ENCODE data around the gene OR4N5.
"Not testable (repeated sequence)": the region's sequence is repeated elsewhere in the genome, so short reads cannot be mapped to it uniquely, and the experiment has no call there.

Gene OR4N5

GRCh38 chr14:20138520-20138919, at the start of gene OR4N5:
TSS of gene OR4N5 (plus strand) at chr14:20138820. CDS start at chr14:20143736, 4,916 bp downstream.
- DNase-seq: no peak

- no peak for DNase-seq
These were observed 46.6 kb upstream of the OR4N5 start for GRCh38 chr14:20092050-20092449.

GRCh38 chr14:20093442-20093841, 45.2 kb upstream of the OR4N5 start:
- DNase-seq: no peak

DNA sequence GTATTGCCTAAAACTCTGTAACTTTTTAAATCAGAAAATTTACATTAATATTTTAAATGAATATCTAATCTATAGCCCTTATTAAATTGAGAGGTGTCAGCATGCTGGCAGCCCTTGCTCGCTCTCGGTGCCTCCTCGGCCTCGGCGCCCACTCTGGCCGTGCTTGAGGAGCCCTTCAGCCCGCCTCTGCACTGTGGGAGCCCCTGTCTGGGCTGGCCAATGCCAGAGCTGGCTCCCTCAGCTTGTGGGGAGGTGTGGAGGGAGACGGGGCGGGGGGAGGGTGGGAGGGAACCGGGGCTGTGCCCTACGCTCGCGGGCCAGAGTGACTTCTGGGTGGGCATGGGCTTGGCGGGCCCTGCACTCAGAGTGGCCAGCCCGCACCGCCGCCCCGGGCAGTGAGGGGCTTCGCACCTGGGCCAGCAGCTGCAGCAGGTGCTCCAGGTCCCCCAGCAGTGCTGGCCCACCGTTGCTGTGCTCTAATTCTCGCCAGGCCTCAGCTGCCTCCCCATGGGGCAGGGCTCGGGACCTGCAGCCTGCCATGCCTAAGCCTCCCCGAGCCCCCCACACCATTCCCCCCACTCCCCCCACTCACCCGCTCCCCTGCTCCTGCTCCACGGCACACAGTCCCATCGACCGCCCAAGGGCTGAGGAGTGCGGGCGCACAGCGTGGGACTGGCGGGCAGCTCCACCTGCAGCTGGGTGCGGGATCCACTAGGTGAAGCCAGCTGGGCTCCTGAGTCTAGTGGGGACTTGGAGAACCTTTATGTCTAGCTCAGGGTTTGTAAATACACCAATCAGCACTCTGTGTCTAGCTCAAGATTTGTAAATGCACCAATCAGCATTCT, 39.5 kb upstream of the OR4N5 start:
- DNase-seq: not testable (repeated sequence)

- no peak for DNase-seq
These were observed 28.2 kb upstream of the OR4N5 start, which contains the start of gene OR4K17 for GRCh38 chr14:20110438-20110837. TSS of gene OR4K17 (plus strand) at chr14:20110739. CDS start at chr14:20117500, 6,761 bp downstream.

DNA sequence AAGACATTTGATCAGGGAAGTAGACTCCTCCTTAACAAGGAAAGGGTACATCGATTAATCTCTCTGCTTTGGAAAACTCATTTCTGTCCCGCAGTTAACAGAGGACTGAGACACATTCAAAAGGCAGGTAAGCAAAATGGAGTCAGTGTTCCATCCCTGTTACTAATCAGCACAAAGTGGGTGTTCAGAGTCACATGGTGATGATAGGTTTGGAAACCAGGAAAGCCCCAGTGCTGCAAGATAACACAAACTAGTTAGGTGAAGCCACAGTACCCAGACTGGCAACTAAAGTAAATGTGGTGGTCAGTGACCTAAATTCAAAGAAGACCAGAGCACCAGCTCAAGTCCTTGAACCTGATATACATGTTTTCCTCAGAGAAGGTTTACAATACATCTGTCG, 26.3 kb upstream of the OR4N5 start:
- DNase-seq: no peak

DNA sequence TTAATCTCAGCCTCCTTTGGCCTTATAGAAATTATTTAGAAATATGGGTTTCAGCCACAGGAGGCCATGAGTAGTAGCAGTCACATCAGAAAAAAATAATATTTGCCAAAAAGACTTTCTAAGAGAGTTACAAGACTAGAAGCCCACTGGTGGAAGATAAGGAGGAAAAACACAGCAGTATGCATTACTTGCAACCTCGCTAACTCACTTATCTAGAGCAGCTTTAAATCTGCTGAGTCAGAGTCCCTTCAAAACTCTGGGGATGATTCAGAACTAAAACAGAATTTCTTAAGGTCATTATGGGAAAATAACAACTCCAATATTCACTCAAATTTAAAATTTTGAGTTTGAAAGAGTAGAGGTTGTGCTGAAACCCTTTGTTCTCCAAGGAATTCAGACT, 21.9 kb upstream of the OR4N5 start:
- no peak for DNase-seq

GRCh38 chr14:20118795-20119194, 19.8 kb upstream of the OR4N5 start:
- DNase-seq: no peak

- no peak for DNase-seq
These were observed 5.3 kb downstream of the OR4N5 start for GRCh38 chr14:20143911-20144310.

DNA sequence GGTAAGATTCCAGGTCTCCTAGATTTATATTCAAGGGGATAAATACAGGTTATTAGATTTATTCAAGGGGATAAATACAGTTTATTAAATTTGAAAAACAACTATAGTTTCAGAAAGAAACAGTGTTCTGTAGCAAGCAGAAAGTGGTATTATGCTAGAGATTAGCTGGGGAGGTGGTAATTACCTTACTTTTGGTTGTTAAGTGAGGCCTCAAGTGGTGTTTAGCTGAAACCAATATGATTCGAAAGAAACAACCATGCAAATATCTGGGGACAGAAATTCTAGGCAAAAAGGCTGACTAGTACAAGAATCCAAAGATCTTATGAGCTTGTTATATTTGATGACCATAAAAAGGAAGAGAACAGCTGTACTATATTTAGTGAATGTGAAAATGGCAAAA, 6.2 kb downstream of the OR4N5 start:
- DNase-seq: no peak

GRCh38 chr14:20164462-20164861, 25.8 kb downstream of the OR4N5 start:
- DNase-seq: no peak

DNA sequence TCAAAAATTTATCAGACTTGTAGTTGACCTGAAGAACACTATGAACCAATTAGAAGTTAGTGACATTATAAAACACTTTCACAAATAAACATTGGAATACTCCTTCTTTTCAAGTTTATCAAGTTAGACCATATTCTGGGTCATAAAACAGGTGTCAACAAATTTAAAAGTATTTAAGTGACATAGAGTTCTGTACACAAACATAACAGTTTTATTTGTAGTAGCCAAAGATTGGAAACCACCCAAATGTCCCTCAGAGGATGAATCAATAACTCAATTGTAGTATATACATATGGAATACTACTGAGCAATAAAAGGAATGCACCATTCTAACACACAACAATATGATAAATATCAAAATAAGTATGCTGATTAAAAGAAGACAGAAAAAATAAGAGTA, 28.5 kb downstream of the OR4N5 start:
- no peak for DNase-seq

DNA sequence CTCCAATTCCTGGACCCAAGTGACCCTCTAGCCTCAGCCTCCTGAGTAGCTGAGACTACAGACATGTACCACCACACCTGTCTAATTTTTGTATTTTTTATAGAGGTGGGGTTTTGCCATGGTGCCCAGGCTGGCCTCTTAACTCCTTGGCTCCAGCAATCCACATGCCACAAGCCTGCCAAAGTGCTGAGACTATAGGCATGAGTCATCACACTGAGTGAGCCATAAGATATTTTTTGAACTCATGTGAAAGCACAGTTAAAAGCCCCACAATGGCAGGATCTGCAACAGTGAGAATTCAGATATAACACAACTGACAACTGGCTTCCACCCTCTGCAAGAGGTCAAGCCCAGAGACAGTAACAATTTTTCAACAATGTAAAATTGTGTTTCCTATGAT, 31.2 kb downstream of the OR4N5 start:
- DNase-seq: not testable (repeated sequence)

- DNase-seq: not testable (repeated sequence)
These were observed 35.6 kb downstream of the OR4N5 start for GRCh38 chr14:20174205-20174604.

GRCh38 chr14:20176330-20176729, 37.7 kb downstream of the OR4N5 start:
- no peak for DNase-seq

DNA sequence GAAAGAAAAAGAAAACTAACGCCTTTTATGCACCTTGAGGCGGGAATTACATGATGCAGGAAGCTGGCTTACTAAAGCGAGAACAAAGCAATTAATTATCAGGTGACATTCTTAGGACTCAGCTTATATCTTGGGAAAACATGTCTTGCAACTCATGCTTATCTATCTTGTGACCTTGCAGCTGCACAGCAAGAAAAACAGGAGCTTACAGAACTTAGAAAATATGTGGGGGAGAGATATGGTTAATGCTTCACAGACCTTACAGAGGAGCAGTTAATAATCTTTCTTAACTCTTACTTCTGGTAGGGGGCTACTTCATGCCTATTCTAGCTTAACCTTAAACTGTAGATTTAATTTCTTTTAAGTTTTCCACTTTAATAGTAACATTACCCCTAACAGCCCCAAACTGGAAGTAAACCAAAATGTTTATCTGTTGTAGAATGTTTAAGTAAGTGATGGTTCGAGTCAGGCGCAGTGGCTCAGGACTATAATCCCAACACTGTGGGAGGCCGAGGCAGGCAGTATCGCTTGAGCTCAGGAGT, 38.9 kb downstream of the OR4N5 start:
- no peak for DNase-seq

DNA sequence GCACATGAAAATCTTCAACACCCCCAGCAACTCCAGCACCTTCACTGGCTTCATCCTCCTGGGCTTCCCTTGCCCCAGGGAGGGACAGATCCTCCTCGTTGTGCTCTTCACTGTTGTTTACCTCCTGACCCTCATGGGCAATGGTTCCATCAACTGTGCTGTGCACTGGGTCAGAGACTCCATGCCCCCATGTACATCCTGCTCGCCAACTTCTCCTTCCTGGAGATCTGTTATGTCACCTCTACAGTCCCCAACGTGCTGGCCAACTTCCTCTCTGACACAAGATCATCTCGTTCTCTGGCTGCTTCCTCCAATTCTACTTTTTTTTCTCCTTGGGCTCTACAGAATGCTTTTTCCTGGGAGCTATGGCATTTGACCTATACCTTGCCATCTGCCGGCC, 40.6 kb downstream of the OR4N5 start:
- DNase-seq: no peak

DNA sequence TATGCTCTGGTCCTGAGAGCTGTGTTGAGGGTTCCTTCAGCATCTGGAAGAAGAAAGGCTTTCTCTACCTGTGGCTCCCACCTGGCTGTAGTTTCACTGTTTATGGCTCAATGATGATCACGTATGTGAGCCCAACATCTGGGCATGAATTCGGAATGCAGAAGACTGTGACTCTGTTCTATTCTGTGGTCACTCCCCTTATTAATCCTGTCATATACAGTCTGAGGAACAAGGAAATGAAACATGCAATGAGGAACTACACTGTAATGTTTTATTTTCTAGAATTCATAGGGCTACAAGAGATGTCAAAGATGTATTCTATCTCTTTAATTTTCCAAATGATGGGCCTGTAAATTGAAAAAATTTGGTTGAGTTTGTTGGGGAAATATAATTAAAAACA, 41.3 kb downstream of the OR4N5 start:
- no peak for DNase-seq

GRCh38 chr14:20180486-20180885, 41.9 kb downstream of the OR4N5 start:
- DNase-seq: no peak

GRCh38 chr14:20184181-20184580, 45.6 kb downstream of the OR4N5 start:
- DNase-seq: no peak

- no peak for DNase-seq
These were observed 52.0 kb downstream of the OR4N5 start, which contains the start of gene OR11G2 for GRCh38 chr14:20190596-20190995. TSS of gene OR11G2 (plus strand) at chr14:20190896. CDS start at chr14:20197438, 6,542 bp downstream.

- DNase-seq: no peak
These were observed 52.8 kb downstream of the OR4N5 start for GRCh38 chr14:20191396-20191795.

DNA sequence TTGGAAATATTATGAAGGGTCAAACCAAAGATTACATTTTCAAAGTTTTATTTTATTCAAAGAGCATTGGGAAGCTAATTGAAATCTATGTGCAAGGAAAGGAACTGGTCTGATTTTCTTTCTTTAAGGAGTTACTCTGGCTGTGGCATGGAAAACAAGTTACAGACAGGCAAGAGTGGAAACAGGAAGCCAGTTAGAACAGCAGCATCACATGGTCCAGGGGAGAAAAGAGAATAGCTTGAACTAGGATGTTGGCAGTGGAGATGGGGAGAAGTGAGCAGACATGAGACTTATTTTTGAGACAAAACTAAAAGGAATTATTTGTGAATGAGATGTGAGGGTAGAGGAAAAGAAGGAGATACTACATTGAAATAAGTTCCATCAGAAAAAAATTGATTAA, 55.5 kb downstream of the OR4N5 start:
- DNase-seq: no peak
